ENCODE data around the gene SPATA17. TPM values are rescaled to one million over a fixed set of nuclear protein-coding genes. Genes with fewer than 3 reads are reported as not detected.

SPATA17 gene
- total RNA-seq, 1 experiment from 2014 or later = 0.29 TPM

DNA sequence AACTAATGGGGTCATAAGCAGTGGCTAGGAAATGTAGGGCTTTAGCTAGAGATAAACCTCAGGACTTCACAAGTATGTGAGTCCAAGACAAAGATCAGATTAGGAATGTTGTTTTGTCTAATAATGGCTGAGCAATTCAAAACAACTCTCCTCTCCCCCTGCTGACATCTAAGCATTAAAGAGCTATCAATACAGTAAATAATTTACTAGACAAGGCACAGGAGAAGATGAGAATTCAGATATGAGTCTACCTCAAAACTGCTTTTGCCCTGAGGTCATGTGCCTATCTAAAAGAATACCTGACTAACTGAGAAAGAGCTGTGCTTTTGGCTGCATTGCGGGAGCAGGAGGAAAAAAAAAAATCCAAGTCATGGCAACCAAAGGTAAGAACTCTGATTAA lies 86.8 kb downstream of the SPATA17 start:
- no peaks in the 10 kb centered on the region for H3K36me3 ChIP-seq
- H3K9me3 ChIP-seq (replicated peaks) = no peaks in the 10 kb centered on the region
- no peak overlapping the region for H3K27ac ChIP-seq
- no peaks in the 10 kb centered on the region for H3K4me1 ChIP-seq (replicated peaks)
- no peaks in the 10 kb centered on the region for H3K27me3 ChIP-seq (replicated peaks)
- no peak for DNase-seq (ENCODE audit: low read depth in 1 of 2, low spot score in 2 of 2)
- H3K4me3 ChIP-seq = no peak overlapping the region

GRCh38 chr1:217718873-217719272 lies 87.7 kb downstream of the SPATA17 start:
- H3K9me3 ChIP-seq (replicated peaks) = no peaks in the 10 kb centered on the region
- H3K4me1 ChIP-seq (replicated peaks) = no peaks in the 10 kb centered on the region
- no peak overlapping the region for H3K4me3 ChIP-seq
- no peaks in the 10 kb centered on the region for H3K36me3 ChIP-seq
- H3K27ac ChIP-seq = no peak overlapping the region
- DNase-seq (ENCODE audit: low read depth in 1 of 2, low spot score in 2 of 2) = no peak
- no peaks in the 10 kb centered on the region for H3K27me3 ChIP-seq (replicated peaks)

- H3K9me3 ChIP-seq (replicated peaks) = no peaks in the 10 kb centered on the region
- no peaks in the 10 kb centered on the region for H3K4me1 ChIP-seq (replicated peaks)
- no peaks in the 10 kb centered on the region for H3K36me3 ChIP-seq
- H3K27me3 ChIP-seq (replicated peaks) = no peaks in the 10 kb centered on the region
- H3K27ac ChIP-seq = no peak overlapping the region
- no peak for DNase-seq (ENCODE audit: low read depth in 1 of 2, low spot score in 2 of 2)
- no peak overlapping the region for H3K4me3 ChIP-seq
Observed at GRCh38 chr1:217721692-217722091, 90.5 kb downstream of the SPATA17 start.

DNA sequence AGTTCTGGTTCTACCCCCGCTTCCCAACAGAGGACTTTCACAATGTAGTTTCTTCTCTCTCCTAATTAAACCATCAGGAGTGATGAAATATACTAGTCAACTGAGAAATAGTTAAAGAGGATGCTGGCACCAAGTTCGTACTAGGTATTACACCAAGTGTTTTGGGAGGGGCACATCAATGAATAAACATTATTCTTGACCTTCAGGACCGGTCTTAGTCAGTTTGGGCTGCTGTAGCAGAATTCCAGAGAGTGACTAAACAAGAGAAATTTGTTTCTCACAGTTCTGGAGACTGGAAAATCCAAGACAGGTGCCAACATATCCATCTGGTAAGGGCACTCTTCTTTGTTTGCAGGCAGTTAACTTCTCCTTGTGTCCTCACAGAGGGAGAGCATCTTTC lies 103.8 kb downstream of the SPATA17 start:
- Histone ChIP-seq H3K4me3 (no peak overlapping the region), H3K9me3 (replicated peaks) (no peaks in the 10 kb centered on the region), H3K27ac (no peak overlapping the region), H3K27me3 (replicated peaks) (no peaks in the 10 kb centered on the region), H3K36me3 (no peaks in the 10 kb centered on the region), H3K4me1 (replicated peaks) (no peaks in the 10 kb centered on the region)
- DNase-seq (ENCODE audit: low read depth in 1 of 2, low spot score in 2 of 2) = no peak

- no peaks in the 10 kb centered on the region for H3K36me3 ChIP-seq
Observed at GRCh38 chr1:217747156-217747769, 116.1 kb downstream of the SPATA17 start.

GRCh38 chr1:217769768-217770167 lies 138.6 kb downstream of the SPATA17 start:
- no peaks in the 10 kb centered on the region for H3K9me3 ChIP-seq (replicated peaks)
- no peak for DNase-seq (ENCODE audit: low read depth in 1 of 2, low spot score in 2 of 2)
- no peak overlapping the region for H3K4me3 ChIP-seq

More at GRCh38 chr1:217747156-217747769, 116.1 kb downstream of the SPATA17 start:
- Histone ChIP-seq H3K27ac (no peak overlapping the region), H3K4me3 (no peak overlapping the region), H3K27me3 (replicated peaks) (no peaks in the 10 kb centered on the region), H3K9me3 (replicated peaks) (no peaks in the 10 kb centered on the region), H3K4me1 (replicated peaks) (no peaks in the 10 kb centered on the region)
- DNase-seq (ENCODE audit: low read depth in 1 of 2, low spot score in 2 of 2) = peak in 1 of 2 experiments; percentile 4

DNA sequence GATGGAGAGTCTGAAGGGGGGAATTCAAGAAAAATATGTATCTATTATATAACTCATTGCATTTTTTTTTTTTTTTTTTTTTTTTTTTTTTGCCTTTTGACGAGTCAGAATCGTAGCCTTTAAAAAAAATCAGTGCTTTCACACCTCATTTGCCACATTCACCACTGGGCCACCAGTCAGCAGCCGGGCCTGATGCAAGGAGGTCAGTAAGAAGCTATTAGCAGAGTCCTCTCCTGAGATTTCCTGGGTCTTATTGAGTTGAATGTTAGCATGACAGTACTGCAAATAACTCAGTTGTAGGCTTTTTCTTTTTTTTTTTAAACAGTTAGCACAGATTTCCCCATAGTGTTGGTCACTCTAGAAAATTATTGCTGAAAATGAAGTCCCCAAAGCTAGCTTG lies 139.8 kb downstream of the SPATA17 start:
- Histone ChIP-seq H3K36me3 (no peaks in the 10 kb centered on the region), H3K4me1 (replicated peaks) (no peaks in the 10 kb centered on the region), H3K27me3 (replicated peaks) (no peaks in the 10 kb centered on the region), H3K4me3 (no peak overlapping the region), H3K27ac (no peak overlapping the region), H3K9me3 (replicated peaks) (no peaks in the 10 kb centered on the region)
- DNase-seq (ENCODE audit: low read depth in 1 of 2, low spot score in 2 of 2) = no peak

More at GRCh38 chr1:217769768-217770167, 138.6 kb downstream of the SPATA17 start:
- no peaks in the 10 kb centered on the region for H3K27me3 ChIP-seq (replicated peaks)
- no peaks in the 10 kb centered on the region for H3K4me1 ChIP-seq (replicated peaks)
- H3K27ac ChIP-seq = no peak overlapping the region
- H3K36me3 ChIP-seq = no peaks in the 10 kb centered on the region

- Histone ChIP-seq H3K27me3 (replicated peaks) (no peaks in the 10 kb centered on the region), H3K4me1 (replicated peaks) (no peaks in the 10 kb centered on the region), H3K36me3 (no peaks in the 10 kb centered on the region), H3K9me3 (replicated peaks) (no peaks in the 10 kb centered on the region), H3K27ac (no peak overlapping the region), H3K4me3 (no peak overlapping the region)
- no peak for DNase-seq (ENCODE audit: low read depth in 1 of 2, low spot score in 2 of 2)
Observed at GRCh38 chr1:217776693-217777092, 145.5 kb downstream of the SPATA17 start.

GRCh38 chr1:217781056-217781455 lies 149.9 kb downstream of the SPATA17 start:
- Histone ChIP-seq H3K27me3 (replicated peaks) (no peaks in the 10 kb centered on the region), H3K9me3 (replicated peaks) (no peaks in the 10 kb centered on the region), H3K36me3 (no peaks in the 10 kb centered on the region), H3K27ac (no peak overlapping the region), H3K4me1 (replicated peaks) (no peaks in the 10 kb centered on the region), H3K4me3 (no peak overlapping the region)
- DNase-seq (ENCODE audit: low read depth in 1 of 2, low spot score in 2 of 2) = no peak

GRCh38 chr1:217791091-217791490 lies 159.9 kb downstream of the SPATA17 start:
- DNase-seq (ENCODE audit: low read depth in 1 of 2, low spot score in 2 of 2) = no peak
- Histone ChIP-seq H3K4me3 (no peak overlapping the region), H3K4me1 (replicated peaks) (no peaks in the 10 kb centered on the region), H3K9me3 (replicated peaks) (no peaks in the 10 kb centered on the region), H3K36me3 (no peaks in the 10 kb centered on the region), H3K27me3 (replicated peaks) (no peaks in the 10 kb centered on the region), H3K27ac (no peak overlapping the region)

- H3K4me1 ChIP-seq (replicated peaks) = no peaks in the 10 kb centered on the region
- DNase-seq (ENCODE audit: low read depth in 1 of 2, low spot score in 2 of 2) = no peak
- H3K9me3 ChIP-seq (replicated peaks) = no peaks in the 10 kb centered on the region
- no peak overlapping the region for H3K4me3 ChIP-seq
- 0 out of 2 replicates have a peak, but pooled peaks cover 4% of the 10 kb centered on the region for H3K27me3 ChIP-seq (replicated peaks)
- no peak overlapping the region for H3K27ac ChIP-seq
- H3K36me3 ChIP-seq = no peaks in the 10 kb centered on the region
Observed at GRCh38 chr1:217805792-217806191, 174.6 kb downstream of the SPATA17 start.

- no peak overlapping the region for H3K27ac ChIP-seq
- H3K9me3 ChIP-seq (replicated peaks) = no peaks in the 10 kb centered on the region
- no peak for DNase-seq (ENCODE audit: low read depth in 1 of 2, low spot score in 2 of 2)
- no peaks in the 10 kb centered on the region for H3K36me3 ChIP-seq
- no peak overlapping the region for H3K4me3 ChIP-seq
- H3K4me1 ChIP-seq (replicated peaks) = no peaks in the 10 kb centered on the region
- no peaks in the 10 kb centered on the region for H3K27me3 ChIP-seq (replicated peaks)
Observed at GRCh38 chr1:217812175-217812574, 181.0 kb downstream of the SPATA17 start.

DNA sequence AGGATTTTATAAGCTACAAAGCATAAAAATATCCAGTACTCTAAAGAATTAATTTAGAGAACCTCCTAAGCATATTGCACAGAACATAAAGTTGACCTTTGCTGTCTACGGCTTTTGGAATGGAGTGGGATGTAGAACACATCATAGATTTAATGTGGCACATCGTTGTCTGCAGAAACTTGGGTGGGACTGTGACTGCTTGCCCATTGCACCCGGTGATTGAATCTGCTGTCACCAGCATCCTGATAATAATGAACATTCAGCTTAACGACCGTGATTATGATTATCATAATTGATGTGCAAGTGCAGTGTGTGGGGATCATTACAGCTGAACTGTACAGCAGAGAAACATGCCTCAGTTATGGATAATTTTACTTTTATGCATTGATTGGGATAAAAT lies 181.9 kb downstream of the SPATA17 start:
- no peak overlapping the region for H3K27ac ChIP-seq
- H3K27me3 ChIP-seq (replicated peaks) = no peaks in the 10 kb centered on the region
- H3K4me3 ChIP-seq = no peak overlapping the region
- H3K9me3 ChIP-seq (replicated peaks) = no peaks in the 10 kb centered on the region
- no peak for DNase-seq (ENCODE audit: low read depth in 1 of 2, low spot score in 2 of 2)
- H3K4me1 ChIP-seq (replicated peaks) = no peaks in the 10 kb centered on the region
- no peaks in the 10 kb centered on the region for H3K36me3 ChIP-seq

- H3K36me3 ChIP-seq = no peaks in the 10 kb centered on the region
- H3K9me3 ChIP-seq (replicated peaks) = no peaks in the 10 kb centered on the region
- H3K27me3 ChIP-seq (replicated peaks) = no peaks in the 10 kb centered on the region
- DNase-seq (ENCODE audit: low read depth in 1 of 2, low spot score in 2 of 2) = no peak
- H3K4me3 ChIP-seq = no peak overlapping the region
- no peak overlapping the region for H3K27ac ChIP-seq
- H3K4me1 ChIP-seq (replicated peaks) = no peaks in the 10 kb centered on the region
Observed at GRCh38 chr1:217837691-217838090, 206.5 kb downstream of the SPATA17 start.

GRCh38 chr1:217839161-217839560 lies 208.0 kb downstream of the SPATA17 start:
- Histone ChIP-seq H3K4me1 (replicated peaks) (no peaks in the 10 kb centered on the region), H3K9me3 (replicated peaks) (no peaks in the 10 kb centered on the region), H3K27me3 (replicated peaks) (no peaks in the 10 kb centered on the region), H3K4me3 (no peak overlapping the region), H3K36me3 (no peaks in the 10 kb centered on the region), H3K27ac (no peak overlapping the region)
- no peak for DNase-seq (ENCODE audit: low read depth in 1 of 2, low spot score in 2 of 2)

Data from SJSA1 (cell line).